ENCODE data around the gene MLPH. TPM values are rescaled to one million over a fixed set of nuclear protein-coding genes. Genes with fewer than 3 reads are reported as not detected.

The MLPH gene
- total and polyA plus RNA-seq, 12 donors: 9.7 to 60.0 (median 40.8) TPM

DNA sequence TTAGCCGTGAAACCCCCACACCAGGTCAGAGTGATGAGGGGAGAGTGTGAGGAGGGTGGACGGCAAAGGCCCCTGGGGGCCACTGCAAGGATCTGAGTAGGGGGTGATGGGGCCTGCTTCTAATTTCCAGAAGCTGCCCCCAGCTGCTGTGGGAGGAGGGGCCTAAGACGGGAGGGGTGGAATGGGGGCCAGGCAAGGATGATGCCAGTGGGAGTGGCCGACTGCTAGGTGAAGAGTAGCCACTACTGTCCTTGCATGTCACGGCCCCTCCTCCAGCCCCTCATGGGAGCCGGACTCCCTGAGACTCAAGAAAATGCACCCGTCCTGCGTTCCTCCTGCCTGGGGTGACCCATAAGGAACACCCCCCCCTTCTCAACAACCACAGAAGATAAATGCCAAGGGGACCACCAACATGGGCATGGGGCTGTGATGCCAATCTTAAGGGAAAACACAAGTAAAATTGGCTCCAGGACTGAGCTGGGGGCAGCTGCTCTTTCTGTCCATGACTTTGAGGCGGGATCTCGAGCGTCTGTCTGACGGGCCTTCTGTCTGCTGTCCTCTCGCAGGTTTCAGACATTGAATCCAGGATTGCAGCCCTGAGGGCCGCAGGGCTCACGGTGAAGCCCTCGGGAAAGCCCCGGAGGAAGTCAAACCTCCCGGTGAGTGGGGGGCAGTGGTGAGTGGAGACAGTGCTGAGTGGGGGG is 55.1 kb downstream of the MLPH start:
- TF ChIP-seq, protein P1, sequence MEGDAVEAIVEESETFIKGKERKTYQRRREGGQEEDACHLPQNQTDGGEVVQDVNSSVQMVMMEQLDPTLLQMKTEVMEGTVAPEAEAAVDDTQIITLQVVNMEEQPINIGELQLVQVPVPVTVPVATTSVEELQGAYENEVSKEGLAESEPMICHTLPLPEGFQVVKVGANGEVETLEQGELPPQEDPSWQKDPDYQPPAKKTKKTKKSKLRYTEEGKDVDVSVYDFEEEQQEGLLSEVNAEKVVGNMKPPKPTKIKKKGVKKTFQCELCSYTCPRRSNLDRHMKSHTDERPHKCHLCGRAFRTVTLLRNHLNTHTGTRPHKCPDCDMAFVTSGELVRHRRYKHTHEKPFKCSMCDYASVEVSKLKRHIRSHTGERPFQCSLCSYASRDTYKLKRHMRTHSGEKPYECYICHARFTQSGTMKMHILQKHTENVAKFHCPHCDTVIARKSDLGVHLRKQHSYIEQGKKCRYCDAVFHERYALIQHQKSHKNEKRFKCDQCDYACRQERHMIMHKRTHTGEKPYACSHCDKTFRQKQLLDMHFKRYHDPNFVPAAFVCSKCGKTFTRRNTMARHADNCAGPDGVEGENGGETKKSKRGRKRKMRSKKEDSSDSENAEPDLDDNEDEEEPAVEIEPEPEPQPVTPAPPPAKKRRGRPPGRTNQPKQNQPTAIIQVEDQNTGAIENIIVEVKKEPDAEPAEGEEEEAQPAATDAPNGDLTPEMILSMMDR (IDR thresholded peaks at IDR 0.05): no peak
- Histone ChIP-seq H3K27ac (no peak overlapping the region), H3K4me3 (no peak overlapping the region), H3K9me3 (no peaks in the 10 kb centered on the region), H3K36me3 (peaks cover 0 to 20% (median 0%) of the 10 kb centered on the region in 9 donors), H3K27me3 (no peaks in the 10 kb centered on the region), H3K4me1 (peaks cover 7 to 23% (median 16%) of the 10 kb centered on the region in 9 donors)
- no peak for ATAC-seq
- DNase-seq: no peak
- intact Hi-C loops (cut with DNase I): no loop called here
- WGBS, 2 donors: 95% methylated on average over 18 of the region's 18 CpGs

DNA sequence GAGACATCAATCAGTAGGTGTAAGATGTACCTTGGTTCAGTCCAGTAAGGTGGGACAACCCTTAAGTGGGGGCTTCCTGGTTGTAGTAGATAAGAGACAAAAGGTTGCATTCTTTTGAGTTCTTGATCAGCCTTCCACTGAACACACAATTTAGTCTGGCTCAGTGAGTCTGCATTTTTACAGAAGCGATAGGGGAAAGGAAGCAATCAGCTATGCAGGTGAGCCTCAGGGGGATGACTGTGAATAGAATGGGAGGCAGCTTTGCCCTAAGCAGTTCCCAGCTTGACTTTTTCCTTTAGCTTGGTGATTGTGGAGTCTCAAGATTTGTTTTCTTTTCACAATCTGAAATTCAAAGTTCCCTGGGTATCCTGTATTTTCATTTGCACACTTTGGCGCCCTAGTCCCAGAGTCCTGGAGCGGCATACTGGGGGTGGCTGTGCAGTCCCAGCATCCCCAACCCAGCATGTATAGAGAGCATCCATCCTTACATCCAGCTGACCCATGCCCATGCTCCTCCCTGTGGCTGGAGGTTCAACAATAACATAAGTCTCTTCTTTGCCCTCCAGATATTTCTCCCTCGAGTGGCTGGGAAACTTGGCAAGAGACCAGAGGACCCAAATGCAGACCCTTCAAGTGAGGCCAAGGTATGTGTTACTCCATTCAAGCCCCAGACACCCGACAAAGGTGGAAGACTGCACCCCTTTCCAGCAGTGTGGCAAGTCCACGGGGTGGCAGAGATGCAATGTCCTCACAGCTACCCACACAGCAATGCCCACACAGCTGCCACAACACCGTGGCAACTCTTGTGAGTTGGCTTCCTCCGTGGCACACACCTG is 59.2 kb downstream of the MLPH start:
- DNase-seq (no peak), ATAC-seq (no peak)
- TF ChIP-seq, protein P1 (IDR thresholded peaks at IDR 0.05): no peak
- no peaks in the 10 kb centered on the region for H3K9me3 ChIP-seq
- intact Hi-C loops (cut with DNase I): no loop called here
- H3K27me3 ChIP-seq: no peaks in the 10 kb centered on the region
- WGBS, 2 donors: 71 to 83% methylated on average over 8 of the region's 8 CpGs
- H3K4me1 ChIP-seq: peaks cover 0 to 6% (median 1%) of the 10 kb centered on the region in 9 donors
- H3K27ac ChIP-seq: no peak overlapping the region
- H3K4me3 ChIP-seq: no peak overlapping the region
- peaks cover 0 to 23% (median 0%) of the 10 kb centered on the region in 9 donors for H3K36me3 ChIP-seq

DNA sequence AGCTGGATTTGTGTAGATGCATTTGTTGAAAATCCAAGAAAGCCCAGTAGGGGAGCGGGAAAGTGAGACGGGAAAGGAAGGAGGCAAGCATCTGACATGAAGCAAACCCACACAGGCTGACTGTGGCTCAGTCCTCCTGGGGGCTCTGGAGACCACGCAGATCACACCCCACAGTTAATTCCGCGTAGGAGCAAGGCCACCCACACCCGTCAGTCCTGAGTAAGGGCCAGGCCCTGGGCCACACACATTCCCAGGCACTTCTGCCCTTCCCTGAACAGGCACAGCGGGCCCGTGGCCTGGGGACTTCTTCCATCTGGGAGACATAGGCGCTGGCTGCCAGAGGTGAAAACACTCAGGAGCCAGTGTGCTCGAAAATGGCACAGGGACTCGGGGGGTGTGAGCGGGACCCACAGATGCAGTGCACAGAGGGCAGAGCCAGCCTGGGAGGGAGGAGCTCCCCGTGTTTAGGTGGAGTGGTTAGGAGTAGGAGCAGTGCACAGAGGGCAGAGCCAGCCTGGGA is 59.9 kb downstream of the MLPH start:
- intact Hi-C loops (cut with DNase I): no loop called here
- DNase-seq: no peak
- Histone ChIP-seq H3K36me3 (peaks cover 0 to 21% (median 0%) of the 10 kb centered on the region in 9 donors), H3K4me3 (no peak overlapping the region), H3K27me3 (no peaks in the 10 kb centered on the region), H3K4me1 (peaks cover 0 to 3% (median 0%) of the 10 kb centered on the region in 9 donors), H3K27ac (no peak overlapping the region), H3K9me3 (no peaks in the 10 kb centered on the region)
- ATAC-seq: no peak
- TF ChIP-seq, protein P1 (IDR thresholded peaks at IDR 0.05): no peak
- WGBS, 2 donors: 78 to 83% methylated on average over 13 of the region's 13 CpGs

DNA sequence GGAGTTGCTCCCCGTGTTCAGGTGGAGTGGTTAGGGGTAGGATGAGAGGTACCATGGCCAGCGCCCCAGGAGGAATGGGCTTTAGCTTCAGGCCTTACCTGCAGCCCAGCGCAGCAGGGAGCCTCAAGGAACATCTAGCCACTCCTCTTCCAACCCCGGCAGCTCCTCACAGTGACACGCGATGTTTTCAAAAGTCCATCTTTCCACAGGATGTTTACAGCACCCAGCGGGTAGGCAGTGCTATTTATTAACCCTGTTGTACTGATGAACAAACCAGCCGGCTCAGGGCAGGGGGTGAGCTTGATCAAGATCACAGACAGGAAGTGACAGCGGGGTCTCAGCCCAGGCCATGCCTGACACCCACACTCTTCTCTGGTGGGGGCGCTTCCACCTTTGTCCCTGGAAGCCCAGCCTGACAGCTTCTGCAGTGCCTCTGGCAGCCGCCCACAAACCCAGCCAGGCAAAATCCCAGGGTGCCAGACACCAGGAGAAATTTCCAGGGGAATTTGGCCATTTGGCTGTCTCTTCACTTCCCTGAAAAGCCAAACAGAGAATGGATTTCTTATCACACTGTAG is 60.9 kb downstream of the MLPH start:
- no peaks in the 10 kb centered on the region for H3K27me3 ChIP-seq
- intact Hi-C loops (cut with DNase I): no loop called here
- H3K36me3 ChIP-seq: peaks cover 0 to 27% (median 0%) of the 10 kb centered on the region in 9 donors
- no peak overlapping the region for H3K4me3 ChIP-seq
- peaks cover 0 to 3% (median 0%) of the 10 kb centered on the region in 9 donors for H3K4me1 ChIP-seq
- no peak for DNase-seq
- H3K27ac ChIP-seq: no peak overlapping the region
- TF ChIP-seq, protein P1 (IDR thresholded peaks at IDR 0.05): no peak
- WGBS, 2 donors: 51% methylated on average over 11 of the region's 11 CpGs
- ATAC-seq: no peak
- H3K9me3 ChIP-seq: no peaks in the 10 kb centered on the region

Measured in heart right ventricle (tissue), 16 donors.